Stimulated activated naive CD8-positive, alpha-beta T cell treated with anti-CD3 and anti-CD28 coated beads, Interleukin-15, amount 100 ng/mL, for 72 hours (primary cell): ENCODE measurements around the gene NINL.

Source experiments
- ATAC-seq: fragments of 150-1000 bp; cut with Tn5 transposase; 2 replicates; pipeline ENCODE4 v1.10.0; 2021; ENCODE audit warnings: mild to moderate bottlenecking, moderate library complexity
- DNase-seq, 2 donors: peaks; one replicate each; pipeline ENCODE4 v3.0.0; 2021 to 2022
- H3K27ac Mint-ChIP-seq, 2 donors: one replicate each; pipeline ENCODE4 v1.8.0; 2022; ENCODE audit warnings: mild to moderate bottlenecking in 2 of 2, mixed read lengths in 2 of 2, moderate library complexity in 2 of 2
- H3K27me3 Mint-ChIP-seq: one replicate; pipeline ENCODE4 v1.8.0; 2022; ENCODE audit warnings: mixed read lengths
- H3K4me1 Mint-ChIP-seq: one replicate; pipeline ENCODE4 v1.8.0; 2022; ENCODE audit warnings: mild to moderate bottlenecking, mixed read lengths
- H3K4me3 Mint-ChIP-seq, 2 donors: one replicate each; pipeline ENCODE4 v1.8.0; 2022; ENCODE audit warnings: mild to moderate bottlenecking in 2 of 2, mixed read lengths in 2 of 2, moderate library complexity in 1 of 2
- H3K9me3 Mint-ChIP-seq, 2 donors: one replicate each; pipeline ENCODE4 v1.8.0; 2022; ENCODE audit warnings: mixed read lengths in 2 of 2

The NINL gene

DNA sequence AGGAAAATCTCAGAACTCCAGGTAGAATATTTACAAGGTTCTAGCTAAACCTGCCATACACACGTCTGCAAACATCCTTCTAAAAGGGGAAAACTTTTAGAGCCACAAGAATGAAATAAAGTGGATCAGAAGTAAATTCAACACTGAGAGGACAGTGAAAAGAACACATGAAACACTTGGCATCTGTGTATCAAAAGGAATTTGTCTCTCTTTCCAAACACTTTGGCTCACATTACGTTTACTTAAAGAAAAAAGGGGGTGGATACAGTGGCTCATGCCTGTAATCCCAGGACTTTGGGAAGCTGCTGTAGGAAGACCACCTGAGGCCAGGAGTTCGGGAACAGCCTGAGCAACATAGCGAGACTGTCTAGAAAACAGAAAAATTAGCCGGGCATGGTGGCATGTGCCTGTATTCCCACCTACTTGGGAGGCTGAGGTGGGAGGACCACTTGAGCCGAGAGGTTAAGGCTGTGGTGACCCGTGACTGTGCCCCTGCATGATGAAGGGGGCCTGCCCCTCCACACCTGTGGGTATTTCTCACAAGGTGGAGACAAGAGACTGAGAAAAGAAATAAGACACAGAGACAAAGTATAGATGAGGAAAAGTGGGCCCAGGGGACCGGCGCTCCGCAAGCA is 35.4 kb downstream of the NINL start:
- DNase-seq (no peak), ATAC-seq (no peak)
- H3K4me1 Mint-ChIP-seq, result no peaks in the 10 kb centered on the region
- H3K9me3 Mint-ChIP-seq, result no peaks in the 10 kb centered on the region
- H3K4me3 Mint-ChIP-seq, result no peak overlapping the region
- H3K27ac Mint-ChIP-seq, result peak overlapping the region in 1 of 2 donors; percentile 72
- no peaks in the 10 kb centered on the region for H3K27me3 Mint-ChIP-seq

- Mint-ChIP-seq H3K27ac (peak overlapping the region in 1 of 2 donors; percentile 72), H3K27me3 (no peaks in the 10 kb centered on the region), H3K9me3 (no peaks in the 10 kb centered on the region), H3K4me1 (no peaks in the 10 kb centered on the region), H3K4me3 (no peak overlapping the region)
- no peak for ATAC-seq
- no peak for DNase-seq
Observed at GRCh38 chr20:25549172-25549773, 36.1 kb downstream of the NINL start.

DNA sequence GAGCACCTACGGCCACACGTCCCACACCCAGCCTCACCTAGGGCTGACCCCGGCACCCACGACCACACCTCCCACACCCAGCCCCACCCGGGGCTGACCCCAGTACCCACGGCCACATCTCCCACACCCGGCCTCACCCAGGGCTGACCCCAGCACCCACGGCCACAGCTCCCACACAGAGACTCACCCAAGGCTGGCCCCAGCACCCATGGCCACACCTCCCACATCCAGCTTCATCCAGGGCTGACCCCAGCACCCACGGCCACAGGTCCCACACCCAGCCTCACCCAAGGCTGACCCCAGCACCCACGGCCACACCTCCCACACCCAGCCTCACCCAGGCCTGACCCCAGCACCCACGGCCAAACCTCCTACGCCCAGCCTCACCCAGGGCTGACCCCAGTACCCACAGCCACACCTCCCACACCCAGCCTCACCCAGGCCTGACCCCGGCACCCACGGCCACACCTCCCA is 36.7 kb downstream of the NINL start:
- H3K4me1 Mint-ChIP-seq, result no peaks in the 10 kb centered on the region
- peak; percentile 63 for ATAC-seq
- peak overlapping the region in 1 of 2 donors; percentile 95 for H3K27ac Mint-ChIP-seq
- DNase-seq, result no peak
- H3K4me3 Mint-ChIP-seq, result no peak overlapping the region
- no peaks in the 10 kb centered on the region for H3K27me3 Mint-ChIP-seq
- H3K9me3 Mint-ChIP-seq, result no peaks in the 10 kb centered on the region

- no peak overlapping the region for H3K27ac Mint-ChIP-seq
- no peaks in the 10 kb centered on the region for H3K9me3 Mint-ChIP-seq
- H3K4me3 Mint-ChIP-seq, result no peak overlapping the region
- H3K4me1 Mint-ChIP-seq, result no peaks in the 10 kb centered on the region
- ATAC-seq (no peak), DNase-seq (no peak)
- H3K27me3 Mint-ChIP-seq, result no peaks in the 10 kb centered on the region
Observed at GRCh38 chr20:25547999-25548398, 37.3 kb downstream of the NINL start.

DNA sequence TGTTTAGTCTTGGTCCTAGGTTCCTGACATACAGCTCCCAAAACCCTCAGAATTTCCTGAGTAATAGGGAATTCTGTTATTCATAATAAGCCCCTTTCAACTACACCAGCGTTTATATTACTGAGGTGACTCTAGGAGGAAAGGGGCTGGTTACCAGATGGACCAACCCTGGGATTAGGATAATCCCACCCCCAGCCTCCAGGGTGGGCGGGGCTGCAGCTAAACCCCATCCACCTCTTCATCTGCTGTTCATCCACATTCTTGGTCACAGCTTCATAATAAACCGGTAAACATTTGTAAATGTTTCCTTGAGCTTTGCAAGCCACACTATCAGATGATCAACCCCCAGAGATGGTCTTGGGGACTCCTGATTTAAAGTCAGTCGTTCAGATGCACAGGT is 38.3 kb downstream of the NINL start:
- H3K27ac Mint-ChIP-seq, result no peak overlapping the region
- no peaks in the 10 kb centered on the region for H3K27me3 Mint-ChIP-seq
- H3K4me1 Mint-ChIP-seq, result peaks cover 2% of the 10 kb centered on the region
- no peak overlapping the region for H3K4me3 Mint-ChIP-seq
- DNase-seq, result no peak
- no peak for ATAC-seq
- no peaks in the 10 kb centered on the region for H3K9me3 Mint-ChIP-seq

DNA sequence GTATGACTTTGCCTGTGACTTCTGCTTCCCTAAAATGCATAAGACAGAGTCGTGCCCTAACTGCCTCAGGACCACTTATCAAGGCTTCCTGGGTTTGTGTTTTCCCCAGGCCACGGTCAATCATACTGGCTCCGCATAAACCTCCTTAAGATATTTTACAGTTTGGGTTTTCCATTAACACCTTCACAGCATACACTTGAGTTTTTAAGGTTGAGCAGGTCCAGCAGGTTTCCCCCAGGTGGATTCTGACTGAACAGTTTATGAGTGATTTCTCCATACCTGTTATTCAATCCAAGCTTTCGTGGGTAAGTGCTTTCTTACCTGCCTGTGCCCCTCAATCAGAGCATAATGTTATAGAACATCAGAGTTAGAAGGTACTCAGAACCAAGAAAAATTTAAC is 39.3 kb downstream of the NINL start:
- H3K27me3 Mint-ChIP-seq, result no peaks in the 10 kb centered on the region
- H3K4me1 Mint-ChIP-seq, result peaks cover 8% of the 10 kb centered on the region
- peak overlapping the region in 1 of 2 donors; percentile 67 for H3K27ac Mint-ChIP-seq
- ATAC-seq (no peak), DNase-seq (no peak)
- no peaks in the 10 kb centered on the region for H3K9me3 Mint-ChIP-seq
- no peak overlapping the region for H3K4me3 Mint-ChIP-seq

DNA sequence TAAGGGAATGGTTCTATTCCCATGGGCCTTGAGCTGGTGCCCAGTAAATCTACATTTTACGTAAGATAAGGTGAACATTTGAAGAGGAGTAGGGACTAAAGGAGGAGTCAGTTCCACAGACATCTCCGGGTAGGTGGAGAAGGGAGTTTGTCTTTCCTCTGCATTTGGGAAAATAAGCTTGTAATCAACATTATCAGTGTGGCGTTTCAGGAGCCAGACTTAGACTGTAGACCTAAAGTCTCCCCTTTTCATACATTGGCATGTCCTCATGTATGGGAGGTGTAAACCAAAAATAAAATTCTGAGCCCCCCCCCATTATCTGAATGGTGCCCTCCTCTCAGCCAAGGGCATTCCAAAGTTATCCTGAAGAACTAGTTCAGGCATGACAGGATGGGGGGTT is 40.2 kb downstream of the NINL start:
- ATAC-seq, result no peak
- Mint-ChIP-seq H3K9me3 (no peaks in the 10 kb centered on the region), H3K4me1 (peaks cover 8% of the 10 kb centered on the region), H3K27me3 (no peaks in the 10 kb centered on the region), H3K4me3 (no peak overlapping the region), H3K27ac (peak overlapping the region in 1 of 2 donors; percentile 62)
- DNase-seq, result no peak

- Mint-ChIP-seq H3K4me3 (no peak overlapping the region), H3K9me3 (no peaks in the 10 kb centered on the region), H3K4me1 (peaks cover 8% of the 10 kb centered on the region), H3K27me3 (no peaks in the 10 kb centered on the region), H3K27ac (no peak overlapping the region)
- DNase-seq (no peak), ATAC-seq (no peak)
Observed at GRCh38 chr20:25544734-25545133, 40.6 kb downstream of the NINL start.

DNA sequence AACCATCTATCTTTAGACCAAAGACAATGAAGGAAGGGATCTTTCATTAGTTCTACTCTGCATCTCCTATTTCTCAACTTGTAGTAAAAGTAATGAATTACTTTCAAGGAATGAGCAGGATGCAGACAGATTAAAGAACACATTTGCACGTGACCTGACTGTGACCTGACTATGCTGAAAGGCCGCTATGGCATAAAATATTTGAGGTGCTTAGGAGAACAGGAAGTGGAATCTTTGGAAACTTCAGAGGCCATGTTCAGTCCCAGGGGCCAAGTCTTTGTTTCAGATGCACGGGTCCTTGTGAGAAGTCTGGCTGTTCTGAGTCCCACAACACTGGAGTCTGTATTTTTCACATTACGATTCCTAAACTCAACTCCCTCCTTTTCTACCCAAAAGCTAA is 41.0 kb downstream of the NINL start:
- peaks cover 8% of the 10 kb centered on the region for H3K4me1 Mint-ChIP-seq
- H3K27me3 Mint-ChIP-seq, result no peaks in the 10 kb centered on the region
- no peaks in the 10 kb centered on the region for H3K9me3 Mint-ChIP-seq
- H3K27ac Mint-ChIP-seq, result no peak overlapping the region
- no peak overlapping the region for H3K4me3 Mint-ChIP-seq
- ATAC-seq (no peak), DNase-seq (no peak)

- no peak for ATAC-seq
- no peak for DNase-seq
- H3K27ac Mint-ChIP-seq, result peak overlapping the region in 1 of 2 donors; percentile 42
- no peak overlapping the region for H3K4me3 Mint-ChIP-seq
- no peaks in the 10 kb centered on the region for H3K27me3 Mint-ChIP-seq
- peaks cover 8% of the 10 kb centered on the region for H3K4me1 Mint-ChIP-seq
- no peaks in the 10 kb centered on the region for H3K9me3 Mint-ChIP-seq
Observed at GRCh38 chr20:25543068-25543467, 42.3 kb downstream of the NINL start.

GRCh38 chr20:25541676-25542075 is 43.7 kb downstream of the NINL start:
- peak overlapping the region in 1 of 2 donors; percentile 38 for H3K27ac Mint-ChIP-seq

GRCh38 chr20:25539742-25540672 is 45.3 kb downstream of the NINL start:
- Mint-ChIP-seq H3K27ac (no peak overlapping the region), H3K4me3 (no peak overlapping the region), H3K27me3 (no peaks in the 10 kb centered on the region), H3K4me1 (peaks cover 8% of the 10 kb centered on the region), H3K9me3 (no peaks in the 10 kb centered on the region)
- DNase-seq (no peak), ATAC-seq (no peak)

More at GRCh38 chr20:25541676-25542075, 43.7 kb downstream of the NINL start:
- Mint-ChIP-seq H3K4me1 (peaks cover 8% of the 10 kb centered on the region), H3K9me3 (no peaks in the 10 kb centered on the region), H3K27me3 (no peaks in the 10 kb centered on the region), H3K4me3 (no peak overlapping the region)
- DNase-seq (no peak), ATAC-seq (no peak)

GRCh38 chr20:25538838-25539665 is 46.3 kb downstream of the NINL start:
- ATAC-seq, result no peak
- Mint-ChIP-seq H3K9me3 (no peaks in the 10 kb centered on the region), H3K4me1 (peaks cover 8% of the 10 kb centered on the region), H3K4me3 (no peak overlapping the region), H3K27me3 (no peaks in the 10 kb centered on the region), H3K27ac (no peak overlapping the region)
- no peak for DNase-seq

DNA sequence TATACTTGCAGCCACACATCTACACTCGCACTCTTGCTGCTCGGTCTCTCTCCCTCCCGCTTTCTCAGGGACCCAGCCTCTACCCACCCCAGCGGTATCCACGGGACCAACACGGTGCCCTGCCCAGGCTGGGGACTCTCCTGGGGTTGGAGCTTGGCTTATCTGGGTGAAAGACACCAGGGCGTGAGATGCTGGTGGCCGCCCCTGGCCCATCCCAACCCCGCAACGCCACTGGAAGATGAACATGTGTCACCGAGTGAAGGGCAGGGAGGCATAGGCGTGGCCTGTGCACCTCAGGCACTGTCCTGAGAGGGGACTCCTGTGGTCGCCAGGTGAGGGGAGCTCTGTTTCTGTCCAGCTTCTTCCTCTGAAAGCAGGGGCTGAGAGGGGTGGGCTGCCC is 47.4 kb downstream of the NINL start:
- Mint-ChIP-seq H3K27ac (no peak overlapping the region), H3K9me3 (no peaks in the 10 kb centered on the region), H3K4me3 (no peak overlapping the region), H3K27me3 (no peaks in the 10 kb centered on the region), H3K4me1 (peaks cover 8% of the 10 kb centered on the region)
- DNase-seq (no peak), ATAC-seq (no peak)

GRCh38 chr20:25535762-25536161 is 49.6 kb downstream of the NINL start:
- ATAC-seq (no peak), DNase-seq (no peak)
- H3K4me1 Mint-ChIP-seq, result no peaks in the 10 kb centered on the region
- no peak overlapping the region for H3K4me3 Mint-ChIP-seq
- H3K9me3 Mint-ChIP-seq, result peaks cover 0 to 3% of the 10 kb centered on the region in 2 donors
- no peak overlapping the region for H3K27ac Mint-ChIP-seq
- H3K27me3 Mint-ChIP-seq, result no peaks in the 10 kb centered on the region
